Esophagus mucosa (tissue), 1 donor: Measurements from ENCODE around the gene ZNF566. TPM values are rescaled to one million over a fixed set of nuclear protein-coding genes. Genes with fewer than 3 reads are reported as not detected.
A peak's percentile ranks its signal among the peaks of the same experiment; 100 is the strongest.
"Not testable (repeated sequence)": the region's sequence is repeated elsewhere in the genome, so short reads cannot be mapped to it uniquely, and the experiment has no call there.

Experiments used
- ATAC-seq: fragments of 200-7000 bp; cut with Tn5 transposase; one replicate; pipeline ENCODE4 v1.9.1; 2020
- total RNA-seq: library from RNA; stranded (reverse); gene quantifications from one replicate; pipeline ENCODE4 v1.2.4, GENCODE V29; 2023
- donor health status: DM: yes; HTN: yes; CAD: no.

ZNF566 gene
- total RNA-seq: 4.3 TPM

DNA sequence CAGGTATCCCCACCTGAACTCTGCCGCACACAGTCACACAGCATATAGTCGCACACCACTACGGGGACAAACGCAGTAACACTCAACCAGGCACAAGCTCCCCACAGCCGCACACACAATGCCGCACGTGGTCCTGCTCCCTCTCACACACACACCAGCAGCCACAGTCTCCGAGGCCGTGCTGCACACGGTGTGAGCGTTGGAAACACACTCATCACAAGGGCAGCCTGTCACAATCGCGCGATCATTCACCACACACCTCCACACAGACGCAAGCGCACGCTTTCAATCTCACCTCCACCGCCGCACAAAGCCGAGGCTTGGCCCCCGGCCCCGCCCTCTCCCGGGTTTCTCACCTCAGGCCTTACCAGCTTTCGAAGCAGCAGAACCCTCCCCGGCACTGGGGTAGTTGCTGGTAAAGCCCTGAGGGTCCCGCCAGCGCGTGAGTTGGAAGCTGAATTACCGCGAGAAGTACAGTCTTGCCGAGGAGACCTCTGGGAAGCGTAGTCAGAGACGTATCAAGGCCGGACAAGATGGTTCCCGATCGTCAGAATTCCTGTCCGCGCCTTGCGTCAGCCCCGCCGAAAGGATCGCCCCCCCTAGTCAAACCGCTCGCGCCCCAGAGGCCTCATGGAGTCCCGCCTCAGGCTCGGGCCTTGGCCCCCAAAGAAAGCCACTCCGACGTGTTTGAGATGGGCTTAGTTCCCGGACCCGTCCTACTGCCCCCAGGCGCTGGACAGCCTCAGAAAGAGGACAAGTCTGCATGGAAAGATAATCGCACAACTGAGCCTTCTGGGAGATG, at the start of gene ZNF566:
Gene ZNF566 (minus strand): TSS at position 444 of the 802 bp plus-strand sequence. CDS start 13,004 bp downstream, outside the sequence.
- ATAC-seq: peak; percentile 98

DNA sequence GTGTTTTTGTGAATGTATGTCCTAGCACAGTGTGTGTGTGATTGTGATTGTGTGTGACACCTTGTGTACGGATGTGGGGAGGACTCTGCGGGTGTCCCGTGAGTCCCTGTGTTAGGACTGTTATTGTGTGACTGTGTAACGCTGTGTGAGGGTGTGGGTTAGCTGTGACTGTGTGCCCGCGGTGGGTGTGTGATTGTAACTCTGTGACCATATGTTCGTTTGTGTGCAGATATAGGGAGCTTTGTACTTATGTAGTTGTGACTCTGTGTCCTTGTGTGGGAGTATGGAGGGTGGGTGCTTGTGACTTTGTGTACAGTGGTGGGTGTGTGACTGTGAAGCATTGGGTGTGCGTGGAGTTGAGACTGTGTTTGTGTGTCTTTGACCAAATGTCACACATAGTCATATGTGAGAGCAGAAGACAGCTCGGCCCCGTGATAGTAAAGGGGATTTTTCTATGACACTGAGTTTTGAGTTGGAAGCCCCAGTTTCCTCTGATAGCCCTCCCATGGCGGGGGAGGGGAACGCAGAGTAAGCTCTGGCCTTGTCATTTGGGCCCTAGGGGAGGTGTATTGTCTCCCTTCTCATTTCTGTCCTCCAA, 39.7 kb upstream of the ZNF566 start:
- peak; percentile 61 for ATAC-seq

DNA sequence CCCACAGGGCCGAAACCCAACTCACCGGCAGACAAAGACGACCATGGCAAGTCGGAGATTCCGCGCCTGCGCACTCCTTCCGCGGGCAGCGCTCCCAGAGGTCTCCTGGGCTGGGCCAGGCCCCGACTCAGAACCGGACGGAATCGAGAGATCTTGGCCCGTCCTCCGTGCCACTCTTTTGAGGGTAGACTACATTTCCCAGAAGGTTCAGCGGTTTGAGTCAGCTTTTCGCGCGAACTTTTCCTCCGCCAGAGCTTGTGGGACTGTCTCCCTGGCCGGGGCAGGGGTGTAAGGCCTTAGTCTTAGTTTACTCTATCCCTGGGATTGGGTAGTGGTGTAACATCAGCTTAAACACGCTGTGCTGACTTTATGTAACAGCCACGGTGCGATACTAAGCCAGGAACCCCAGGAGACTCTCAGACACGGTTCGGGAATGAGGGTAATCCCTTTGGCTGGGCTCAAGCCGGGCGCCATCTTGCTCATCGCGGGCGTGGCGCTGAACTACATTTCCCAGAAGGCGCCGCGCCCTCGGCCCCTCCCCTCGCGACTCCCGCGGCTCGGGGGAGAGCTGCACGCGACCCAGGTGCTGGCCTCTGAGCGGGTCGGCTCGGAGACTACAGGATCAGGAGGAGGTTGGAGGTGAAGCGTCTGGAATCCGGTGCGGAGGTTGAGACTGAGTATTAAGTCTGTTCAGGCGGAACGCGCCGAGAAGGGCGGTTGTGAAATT, 39.0 kb upstream of the ZNF566 start, which contains the start of gene ZNF260:
Gene ZNF260 (minus strand): TSS at position 78 of the 727 bp plus-strand sequence. CDS start 13,033 bp downstream, outside the sequence.
- ATAC-seq: peak; percentile 98

DNA sequence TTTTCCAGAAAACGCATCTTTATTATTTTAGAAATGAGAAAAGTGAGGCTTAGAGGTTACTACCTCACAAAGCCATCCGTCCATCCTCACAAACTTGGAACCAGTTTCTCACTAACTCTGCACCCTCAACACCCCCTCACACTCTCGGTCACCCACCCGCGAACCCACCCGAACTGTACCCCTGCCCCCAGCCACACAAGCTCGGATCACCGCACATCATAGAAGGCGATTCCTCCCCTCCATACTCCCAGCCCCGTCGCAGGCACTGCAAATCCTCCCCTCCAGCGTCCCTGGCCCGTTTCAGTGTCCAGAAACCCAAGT, 38.5 kb upstream of the ZNF566 start:
- ATAC-seq: peak; percentile 9

DNA sequence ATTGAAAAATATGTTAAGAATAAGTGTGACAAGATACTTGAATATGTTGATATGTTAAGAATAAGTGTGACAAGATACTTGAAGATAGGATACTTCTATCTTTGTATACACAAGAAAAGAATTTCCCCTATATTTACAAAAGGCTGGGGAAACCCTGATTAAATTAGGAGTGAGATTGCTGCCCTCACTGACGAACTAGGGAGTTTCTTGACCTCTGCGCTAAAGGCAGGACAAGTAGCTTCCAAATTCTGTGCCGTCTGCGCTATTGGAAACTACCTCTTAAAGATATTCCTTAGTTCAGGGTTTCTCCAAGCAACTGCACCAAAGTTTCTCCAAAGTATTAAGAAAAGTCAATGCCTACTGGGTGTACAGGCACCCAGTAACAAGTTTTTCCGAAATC, 38.0 kb upstream of the ZNF566 start:
- ATAC-seq: no peak

DNA sequence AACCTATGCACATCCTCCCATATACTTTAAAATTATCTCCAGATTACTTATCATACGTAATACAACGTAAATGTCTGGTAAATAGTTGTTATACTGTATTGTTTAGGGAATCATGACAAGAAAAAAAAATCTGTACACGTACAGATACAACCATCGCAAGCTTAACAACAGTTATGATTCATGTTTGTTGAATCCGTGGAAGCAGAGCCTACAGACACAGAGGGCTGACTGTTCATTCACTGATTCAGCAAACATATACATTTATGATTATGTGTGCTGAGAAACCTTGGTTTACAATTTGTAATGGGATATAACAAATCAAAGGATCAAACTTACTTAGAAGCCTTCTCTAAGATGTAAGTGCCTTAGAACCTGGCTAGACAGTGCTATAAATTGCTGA, 37.2 kb upstream of the ZNF566 start:
- ATAC-seq: no peak

DNA sequence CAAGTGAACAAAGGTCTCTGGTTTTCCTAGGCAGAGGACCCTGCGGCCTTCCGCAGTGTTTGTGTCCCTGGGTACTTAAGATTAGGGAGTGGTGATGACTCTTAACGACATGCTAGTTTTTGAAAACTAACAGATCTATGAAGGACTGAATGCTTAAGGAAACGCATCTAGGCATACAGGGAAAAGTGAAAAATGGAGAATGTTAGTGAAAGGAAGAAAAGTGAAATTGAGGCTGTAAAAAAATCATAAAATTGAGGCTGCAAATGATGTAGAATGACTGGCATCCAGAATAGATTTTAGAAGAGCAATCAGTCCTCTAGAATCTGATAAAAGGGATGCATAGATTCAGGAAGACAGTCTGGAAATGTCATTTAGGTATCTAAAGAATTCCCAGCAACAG, 35.3 kb upstream of the ZNF566 start:
- no peak for ATAC-seq

DNA sequence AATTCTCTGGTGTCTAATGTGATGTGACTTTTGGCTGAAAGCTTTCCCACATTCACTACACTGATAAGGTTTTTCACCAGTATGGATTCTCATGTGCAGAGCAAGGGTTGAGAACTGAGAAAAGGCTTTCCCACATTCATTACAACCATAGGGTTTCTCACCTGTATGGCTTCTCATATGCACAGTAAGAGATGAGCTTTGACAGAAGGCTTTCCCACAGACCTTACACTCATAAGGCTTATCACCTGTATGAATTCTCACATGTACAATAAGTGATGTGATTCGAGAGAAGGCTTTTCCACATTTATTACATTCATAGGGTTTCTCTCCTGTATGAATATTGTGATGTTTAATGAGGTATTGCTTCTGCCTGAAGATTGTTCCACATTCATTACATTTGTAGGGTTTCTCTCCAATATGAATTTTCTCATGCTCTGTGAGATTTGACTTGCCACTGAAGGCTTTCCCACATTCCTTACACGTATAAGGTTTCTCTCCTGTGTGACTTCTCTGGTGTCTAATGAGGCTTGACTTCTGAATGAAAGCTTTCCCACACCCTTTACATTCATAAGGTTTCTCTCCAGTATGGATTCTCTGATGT, 24.8 kb upstream of the ZNF566 start:
- ATAC-seq: no peak

DNA sequence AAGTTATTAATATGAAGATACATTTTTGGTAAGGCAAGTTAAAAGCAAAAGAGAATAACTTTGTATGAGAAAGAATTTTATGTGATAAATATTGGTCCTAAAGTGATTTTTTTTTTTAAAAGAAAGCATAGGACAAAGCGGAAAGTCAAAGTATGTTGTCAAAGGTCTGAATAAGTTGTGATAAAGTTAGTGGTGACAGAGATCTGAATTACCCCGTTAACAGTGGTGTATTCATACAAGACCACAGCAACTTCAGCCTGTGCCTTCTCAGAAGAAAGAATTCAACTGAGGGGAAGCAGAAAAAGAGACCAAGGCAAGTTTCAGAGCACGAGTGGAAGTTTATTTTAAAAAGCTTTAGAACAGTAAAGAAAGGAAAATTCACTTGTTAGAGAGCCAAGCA, 19.0 kb upstream of the ZNF566 start:
- no peak for ATAC-seq

DNA sequence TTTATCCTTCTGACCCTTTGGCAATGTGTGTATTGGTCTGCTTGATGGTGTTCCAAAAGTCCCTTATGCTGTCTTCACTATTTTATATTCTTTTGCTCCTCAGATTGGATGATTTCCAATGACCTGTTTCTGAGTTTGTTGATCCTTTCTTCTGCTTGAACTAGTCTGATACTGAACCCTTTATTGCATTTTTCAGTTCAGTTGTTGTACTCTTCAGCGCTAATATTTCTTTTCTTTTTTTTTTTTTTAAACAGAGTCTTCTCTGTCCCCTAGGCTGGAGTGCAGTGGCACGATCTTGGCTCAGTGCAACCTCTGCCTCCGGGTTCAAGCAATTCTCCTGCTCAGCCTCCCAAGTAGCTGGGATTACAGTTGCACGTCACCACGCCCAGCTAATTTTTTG, 12.6 kb upstream of the ZNF566 start:
- ATAC-seq: no peak

DNA sequence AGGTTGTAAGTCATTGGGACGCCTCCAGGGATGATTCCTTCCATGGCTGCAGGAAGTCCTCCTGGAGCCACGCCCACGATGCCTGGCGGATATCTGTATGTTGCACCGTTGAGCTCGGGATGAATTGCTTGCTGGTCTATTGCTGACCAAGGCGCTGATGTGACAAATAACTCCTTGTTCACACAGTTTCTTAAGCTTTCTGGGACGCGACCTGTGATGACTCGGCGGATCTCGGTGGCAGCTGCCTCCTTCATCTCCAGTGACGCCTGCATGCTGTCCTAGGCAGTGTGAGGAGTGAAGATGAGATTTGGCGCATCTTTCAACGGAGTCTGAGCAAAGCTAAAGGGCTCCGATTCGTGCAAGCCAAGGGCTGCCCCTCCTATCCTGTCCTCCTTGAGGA, 7.6 kb upstream of the ZNF566 start:
- ATAC-seq: no peak

DNA sequence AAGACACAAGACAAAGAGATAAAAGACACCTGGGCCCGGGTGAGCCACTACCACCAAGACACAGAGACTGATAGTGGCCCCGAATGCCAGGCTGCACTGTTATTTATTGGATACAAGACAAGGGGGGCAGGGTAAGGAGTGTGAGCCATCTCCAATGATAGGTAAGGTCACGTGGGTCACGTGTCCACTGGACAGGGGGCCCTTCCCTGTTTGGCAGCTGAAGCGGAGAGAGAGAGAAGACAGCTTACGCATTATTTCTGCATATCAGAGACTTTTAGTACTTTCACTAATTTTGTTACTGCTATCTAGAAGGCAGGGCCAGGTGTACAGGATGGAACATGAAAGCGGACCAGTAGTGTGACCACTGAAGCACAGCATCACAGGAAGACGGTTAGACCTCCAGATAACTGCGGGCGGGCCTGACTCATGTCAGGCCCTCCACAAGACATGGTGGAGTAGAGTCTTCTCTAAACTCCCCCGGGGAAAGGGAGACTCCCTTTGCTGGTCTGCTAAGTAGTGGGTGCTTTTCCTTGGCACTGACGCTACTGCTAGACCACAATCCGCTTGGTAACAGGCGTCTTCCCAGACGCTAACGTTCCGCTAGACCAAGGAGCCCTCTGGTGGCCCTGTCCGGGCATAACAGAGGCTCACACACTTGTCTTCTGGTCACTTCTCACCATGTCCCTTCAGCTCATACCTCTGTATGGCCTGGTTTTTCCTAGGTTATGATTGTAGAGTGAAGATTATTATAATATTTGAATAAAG, 3.5 kb upstream of the ZNF566 start:
- not testable (repeated sequence) for ATAC-seq

DNA sequence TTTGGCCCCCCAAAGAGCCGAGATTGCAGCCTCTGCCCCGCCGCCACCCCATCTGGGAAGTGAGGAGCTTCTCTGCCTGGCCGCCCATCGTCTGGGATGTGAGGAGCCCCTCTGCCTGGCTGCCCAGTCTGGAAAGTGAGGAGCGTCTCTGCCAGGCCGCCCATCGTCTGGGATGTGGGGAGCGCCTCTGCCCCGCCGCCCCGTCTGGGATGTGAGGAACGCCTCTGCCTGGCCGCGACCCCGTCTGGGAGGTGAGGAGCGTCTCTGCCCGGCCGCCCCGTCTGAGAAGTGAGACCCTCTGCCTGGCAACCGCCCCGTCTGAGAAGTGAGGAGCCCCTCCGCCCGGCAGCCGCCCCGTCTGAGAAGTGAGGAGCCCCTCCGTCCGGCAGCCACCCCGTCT, 1.5 kb upstream of the ZNF566 start:
- not testable (repeated sequence) for ATAC-seq

DNA sequence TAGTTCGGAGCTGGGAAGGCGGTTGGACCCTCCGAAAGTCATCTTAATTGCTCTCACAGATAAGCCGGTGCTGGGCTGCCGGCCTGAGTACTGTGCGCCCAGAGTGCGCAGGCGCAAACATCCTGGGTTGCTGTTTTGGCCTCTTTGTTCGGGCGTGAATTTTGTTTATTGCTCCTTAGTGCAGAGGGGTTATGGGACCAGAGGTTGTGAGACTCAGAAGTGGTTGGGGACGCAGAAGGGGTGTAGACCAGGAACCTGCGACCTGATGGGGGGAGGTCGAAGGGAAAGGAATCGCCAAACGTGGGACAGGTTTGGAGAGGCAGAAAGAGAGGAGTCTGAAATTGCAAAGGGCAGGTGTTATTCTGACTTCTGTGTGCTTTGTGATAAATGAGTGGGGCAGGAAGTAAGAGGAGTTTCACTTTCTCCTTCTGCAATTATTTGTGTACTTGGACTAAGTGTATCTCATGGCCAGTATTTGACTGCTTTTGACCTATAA, 607 bp upstream of the ZNF566 start:
- ATAC-seq: peak; percentile 81

DNA sequence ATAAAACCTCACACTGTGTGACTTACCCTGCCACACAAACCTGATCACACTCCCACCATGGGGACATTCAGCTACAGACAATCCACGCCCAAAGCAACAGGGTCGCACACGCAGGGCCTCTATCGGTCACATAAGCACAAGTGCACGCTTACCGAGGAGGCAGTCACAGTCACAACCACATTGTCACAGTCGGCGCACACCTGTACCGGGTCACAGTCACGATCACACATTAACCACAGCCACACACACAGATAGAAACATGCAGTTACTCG, 579 bp downstream of the ZNF566 start:
- ATAC-seq: peak; percentile 27

DNA sequence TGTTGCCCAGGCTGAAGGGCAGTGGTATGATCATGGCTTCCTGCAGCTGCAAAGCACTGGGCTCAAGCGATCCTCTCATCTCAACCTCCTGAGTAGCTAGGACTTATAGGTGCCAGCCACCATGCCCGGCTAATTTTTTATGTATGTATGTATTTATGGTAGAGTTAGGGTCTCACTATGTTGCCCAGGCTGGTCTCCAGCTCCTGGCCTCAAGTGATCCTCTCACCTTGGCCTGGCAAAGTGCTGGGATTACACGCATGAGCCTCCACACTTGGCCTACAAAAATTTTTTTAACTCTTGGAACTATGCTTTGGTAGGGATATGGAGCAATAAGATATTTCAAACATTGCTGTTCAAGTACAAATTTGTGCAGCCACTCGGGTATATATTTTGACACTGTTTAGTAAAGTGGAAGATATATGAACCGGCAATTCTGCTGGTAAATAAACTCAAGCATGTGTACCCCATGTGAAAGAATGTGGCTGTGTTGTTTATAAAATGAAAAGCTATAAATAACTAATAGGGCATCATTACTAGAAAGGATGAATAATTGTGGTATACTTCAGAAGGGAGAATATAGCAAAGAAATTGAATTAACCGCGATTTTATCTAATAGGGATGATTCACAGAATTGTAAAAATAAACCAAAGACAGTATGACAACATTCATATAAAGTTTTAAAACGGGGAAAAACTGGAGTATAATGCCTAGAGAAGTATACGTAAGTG, 1.1 kb downstream of the ZNF566 start:
- no peak for ATAC-seq

DNA sequence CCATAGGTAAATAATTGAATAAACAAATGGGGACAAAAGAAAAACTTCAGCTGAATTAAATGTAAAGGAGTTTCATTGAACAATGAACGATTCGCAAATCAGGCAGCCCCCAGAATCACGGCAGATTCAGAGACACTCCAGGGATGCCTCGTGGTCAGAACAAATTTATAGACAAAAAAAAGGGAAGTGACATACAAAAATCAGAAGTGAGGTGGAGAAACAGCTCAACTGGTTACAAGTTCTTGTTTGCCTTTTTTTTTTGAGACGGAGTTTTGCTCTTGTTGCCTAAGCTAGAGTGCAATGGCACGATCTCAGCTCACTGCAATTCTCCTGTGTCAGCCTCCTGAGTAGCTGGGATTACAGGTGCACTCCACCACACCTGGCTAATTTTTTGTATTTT, 5.7 kb downstream of the ZNF566 start:
- no peak for ATAC-seq

DNA sequence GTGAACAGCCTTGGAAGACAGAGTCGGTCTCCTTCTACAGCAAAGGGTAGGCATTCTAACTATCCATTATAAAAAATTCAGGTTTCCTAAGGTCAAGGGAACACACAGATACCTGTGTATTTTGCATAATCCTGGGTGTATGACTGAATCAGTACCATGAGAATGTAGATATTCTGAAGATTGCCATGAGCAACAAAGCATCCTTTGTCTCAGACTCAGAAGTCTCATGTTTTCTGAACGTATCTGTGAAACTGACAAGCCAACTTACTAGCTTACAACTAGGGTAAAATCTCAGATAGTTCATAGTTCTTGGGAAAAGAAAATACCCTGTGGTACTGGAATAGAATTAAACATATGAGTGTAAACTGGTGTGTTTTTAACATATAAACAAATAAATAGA, 6.5 kb downstream of the ZNF566 start:
- ATAC-seq: no peak

DNA sequence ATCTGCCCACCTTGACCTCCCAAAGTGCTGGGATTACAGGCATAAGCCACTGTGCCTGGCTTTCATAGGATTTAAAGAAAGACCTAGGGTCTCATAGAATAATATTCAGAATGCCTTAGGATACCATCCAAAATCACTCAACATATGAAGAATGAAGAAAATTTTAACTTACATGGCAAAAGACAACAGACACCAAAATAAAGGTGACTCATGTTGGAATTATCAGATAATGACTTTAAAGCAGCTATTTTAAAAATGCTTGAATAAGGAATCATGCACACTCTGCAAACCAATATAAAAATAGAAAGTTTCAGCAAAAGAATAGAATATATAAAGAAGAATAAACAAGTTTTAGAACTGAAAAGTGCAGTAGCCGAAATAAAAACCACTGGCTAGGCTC, 29.3 kb downstream of the ZNF566 start:
- no peak for ATAC-seq

DNA sequence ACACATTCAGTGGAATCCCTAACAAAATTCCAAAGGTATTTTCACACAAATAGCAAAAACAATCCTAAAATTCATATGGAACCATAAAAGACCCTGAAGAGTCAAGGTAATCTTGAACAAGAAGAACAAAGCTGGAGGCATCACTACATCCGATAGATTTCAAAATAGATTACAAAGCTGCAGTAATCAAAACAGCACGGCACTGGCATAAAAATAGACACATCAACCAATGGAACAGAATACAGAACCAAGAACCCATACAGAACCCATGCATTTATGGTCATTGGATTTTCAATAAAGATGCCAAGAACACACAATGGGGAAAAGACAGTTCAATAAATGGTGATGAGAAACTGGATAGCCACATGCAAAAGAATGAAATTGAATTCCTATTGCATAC, 32.5 kb downstream of the ZNF566 start:
- no peak for ATAC-seq

DNA sequence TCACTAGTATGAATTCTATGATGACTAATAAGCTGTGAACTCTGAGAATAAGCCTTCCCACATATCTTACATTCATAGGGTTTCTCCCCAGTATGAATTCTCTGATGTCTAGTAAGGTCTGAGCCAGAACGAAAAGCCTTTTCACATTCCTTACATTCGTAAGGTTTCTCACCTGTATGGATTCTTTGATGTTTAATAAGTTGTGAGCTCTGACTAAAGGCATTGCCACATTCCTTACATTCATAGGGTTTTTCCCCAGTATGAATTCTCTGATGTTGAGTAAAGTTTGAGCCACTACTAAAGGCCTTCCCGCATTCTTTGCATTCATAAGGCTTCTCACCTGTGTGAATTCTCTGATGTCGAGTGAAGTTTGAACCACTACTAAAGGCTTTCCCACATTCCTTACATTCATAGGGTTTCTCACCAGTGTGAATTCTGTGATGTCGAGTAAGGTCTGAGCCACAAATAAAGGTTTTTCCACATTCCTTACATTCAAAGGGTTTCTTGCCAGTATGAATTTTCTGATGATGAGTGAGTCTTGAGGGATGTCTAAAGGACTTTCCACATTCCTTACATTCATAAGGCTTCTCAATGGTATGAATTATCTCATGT, 40.2 kb downstream of the ZNF566 start:
- ATAC-seq: no peak
